T47D (cell line): Measurements from ENCODE around the gene ADGRA1.
"Not testable (repeated sequence)": the region's sequence is repeated elsewhere in the genome, so short reads cannot be mapped to it uniquely, and the experiment has no call there.

Source experiments
- DNase-seq, 2 experiments: peaks; one replicate each; pipeline versions ENCODE4 v3.0.0 to v3.0.0-alpha.2; 2011 to 2012; ENCODE audit warnings: low read depth in 1 of 2, low spot score in 1 of 2
- JUND ChIP-seq: IDR thresholded peaks from 2 replicates; pipeline ENCODE4 v1.6.1; 2012; ENCODE audit warnings: low read depth
- in situ Hi-C: cut with HindIII; loops from 2 replicates; pipeline ENCODE4 v1.10.0; 2016; ENCODE audit warnings: low sequenced_read_pairs, low pct_unique_long_range_greater_than_20kb

Gene ADGRA1

DNA sequence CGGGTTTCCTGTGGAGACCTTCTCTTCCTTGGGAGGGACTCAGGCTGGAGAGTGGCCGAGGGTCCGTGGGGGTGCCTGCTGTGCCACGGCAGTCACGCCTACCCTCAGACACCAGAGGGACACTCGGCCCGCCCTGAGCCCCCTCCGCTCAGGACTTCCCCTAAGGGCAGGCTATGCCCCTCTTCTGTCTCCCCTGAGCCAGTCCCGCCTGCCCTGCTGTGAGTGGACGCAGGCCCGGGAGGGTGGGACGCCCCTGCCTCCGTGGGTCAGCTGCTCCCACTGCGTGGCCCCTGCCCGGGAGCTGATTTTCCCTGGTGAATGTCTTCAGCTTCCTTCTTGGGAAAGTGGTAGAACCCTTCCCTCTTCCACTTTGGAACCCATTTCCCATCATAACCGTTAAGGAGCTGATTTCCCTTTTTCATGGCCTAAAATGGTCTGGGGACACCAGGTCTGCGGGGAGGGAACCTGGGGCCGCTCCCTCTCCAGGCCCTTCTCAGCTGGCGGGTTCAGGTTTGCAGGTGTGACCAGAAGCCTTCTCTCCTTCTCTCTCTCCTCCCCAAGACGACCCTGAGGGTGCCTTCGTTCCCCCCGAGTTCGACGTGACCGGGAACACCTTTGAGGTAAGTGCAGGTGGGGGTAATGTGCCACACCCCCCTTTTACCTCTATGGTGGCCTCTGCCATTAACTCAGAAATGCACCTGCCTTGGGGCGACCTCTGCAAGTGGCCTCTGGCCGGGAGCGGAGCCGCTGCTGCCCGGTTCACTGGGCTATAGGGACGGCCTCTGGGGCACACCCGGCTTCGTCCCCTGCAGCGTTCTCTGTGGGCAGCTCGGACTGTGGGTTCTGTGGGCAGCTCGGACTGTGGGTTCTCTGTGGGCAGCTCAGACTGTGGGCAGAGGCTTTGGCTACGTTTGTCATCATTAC lies 80.2 kb downstream of the ADGRA1 start:
- no peak for TF ChIP-seq JUND
- in situ Hi-C loops: no loop called here
- DNase-seq: no peak

GRCh38 chr10:133168617-133169031 lies 80.9 kb downstream of the ADGRA1 start:
- no peak for TF ChIP-seq JUND
- DNase-seq: no peak
- in situ Hi-C loops: no loop called here

DNA sequence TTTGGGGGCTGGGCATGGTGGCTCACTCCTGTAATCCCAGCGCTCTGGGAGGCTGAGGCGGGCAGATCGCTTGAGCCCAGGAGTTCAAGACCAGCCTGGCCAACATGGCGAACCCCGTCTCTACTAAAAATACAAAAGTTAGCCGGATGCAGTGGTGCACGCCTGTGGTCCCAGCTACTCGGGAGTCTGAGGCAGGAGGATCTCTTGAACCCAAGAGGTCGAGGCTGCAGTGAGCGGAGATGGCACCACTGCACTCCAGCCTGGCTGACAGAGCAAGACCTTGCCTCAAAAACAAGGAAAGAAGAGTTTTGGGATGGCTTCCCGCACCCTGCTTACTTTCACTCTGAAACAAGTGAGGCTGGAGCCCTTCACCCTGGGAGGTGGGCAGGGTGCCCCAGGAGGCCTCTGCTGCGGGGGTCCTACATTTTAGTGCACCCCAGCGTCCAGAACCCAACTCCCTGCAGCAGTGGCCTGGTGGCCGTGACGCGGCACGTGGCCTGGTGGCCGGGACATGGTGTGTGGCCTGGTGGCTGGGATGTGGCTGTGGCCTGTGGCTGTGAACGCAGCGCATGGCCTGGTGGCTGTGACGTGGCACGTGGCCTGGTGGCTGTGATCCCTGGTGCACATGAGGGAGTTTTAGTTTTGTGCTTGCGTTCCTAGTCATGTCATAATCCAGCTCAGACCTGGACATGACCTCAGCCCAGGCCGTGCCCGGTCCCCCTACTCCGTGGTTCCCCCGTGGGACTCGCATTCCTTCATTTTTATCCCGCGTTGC lies 81.6 kb downstream of the ADGRA1 start:
- no peak for TF ChIP-seq JUND
- in situ Hi-C loops: no loop called here
- DNase-seq: no peak

- no peak for DNase-seq
- in situ Hi-C loops: no loop called here
- TF ChIP-seq JUND: no peak
These were observed 82.4 kb downstream of the ADGRA1 start for GRCh38 chr10:133170092-133170491.

DNA sequence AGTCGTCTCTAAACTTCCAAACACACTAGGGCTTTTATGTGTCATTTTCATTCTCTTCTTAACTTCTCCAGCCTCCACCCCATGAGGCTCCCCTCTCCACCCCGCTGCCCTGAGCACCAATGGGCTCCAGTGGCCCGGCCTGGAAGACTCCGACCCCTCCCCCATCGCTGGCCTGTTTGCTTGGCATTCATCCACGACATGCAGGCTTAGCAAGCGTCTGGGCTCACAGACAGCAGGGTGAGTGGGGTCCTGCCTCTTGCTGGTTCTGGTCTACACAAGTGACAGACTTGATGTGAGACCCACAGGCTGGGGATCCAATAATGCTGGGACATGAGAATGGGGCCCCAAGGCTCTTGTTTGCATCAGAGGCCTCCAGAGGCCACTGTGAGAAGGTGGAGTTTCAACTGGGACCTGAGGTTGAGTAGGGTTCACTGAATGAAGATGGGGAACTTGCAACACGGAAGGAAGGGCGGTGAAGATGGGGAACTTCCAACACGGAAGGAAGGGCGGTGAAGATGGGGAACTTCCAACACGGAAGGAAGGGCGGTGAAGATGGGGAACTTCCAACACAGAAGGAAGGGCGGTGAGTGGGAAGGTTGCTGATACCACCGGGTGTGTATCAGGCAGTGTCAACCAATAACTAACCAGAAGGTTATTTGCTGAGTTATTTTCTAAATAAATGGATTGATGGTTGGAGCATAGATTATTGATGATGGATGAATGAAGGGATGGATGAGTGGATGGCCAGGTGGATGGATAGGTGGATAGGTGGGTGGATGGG lies 86.3 kb downstream of the ADGRA1 start:
- in situ Hi-C loops: no loop called here
- no peak for TF ChIP-seq JUND
- no peak for DNase-seq

DNA sequence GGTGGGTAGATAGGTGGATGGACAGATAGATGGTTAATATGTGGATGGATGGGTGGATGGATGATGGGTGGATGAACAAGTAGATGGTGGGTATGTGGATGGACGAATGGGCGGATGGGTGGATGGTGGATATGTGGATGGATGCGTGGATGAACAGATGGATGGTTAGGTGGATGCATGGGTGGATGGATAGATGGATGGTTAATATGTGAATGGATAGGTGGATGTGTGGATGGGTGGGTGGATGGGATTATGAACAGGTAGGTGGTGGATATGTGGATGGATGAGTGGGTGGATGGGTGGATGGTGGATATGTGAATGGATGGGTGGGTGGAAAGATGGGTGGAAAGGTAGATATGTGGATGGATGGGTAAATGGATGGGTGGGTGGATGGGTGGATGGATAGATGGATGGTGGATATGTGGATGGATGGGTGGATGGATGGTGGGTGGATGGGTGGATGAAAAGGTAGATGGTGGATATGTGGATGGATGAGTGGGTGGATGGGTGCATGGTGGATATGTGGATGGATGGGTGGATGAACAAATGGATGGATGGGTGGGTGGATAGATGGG lies 87.1 kb downstream of the ADGRA1 start:
- TF ChIP-seq JUND: no peak
- in situ Hi-C loops: no loop called here
- DNase-seq: no peak

DNA sequence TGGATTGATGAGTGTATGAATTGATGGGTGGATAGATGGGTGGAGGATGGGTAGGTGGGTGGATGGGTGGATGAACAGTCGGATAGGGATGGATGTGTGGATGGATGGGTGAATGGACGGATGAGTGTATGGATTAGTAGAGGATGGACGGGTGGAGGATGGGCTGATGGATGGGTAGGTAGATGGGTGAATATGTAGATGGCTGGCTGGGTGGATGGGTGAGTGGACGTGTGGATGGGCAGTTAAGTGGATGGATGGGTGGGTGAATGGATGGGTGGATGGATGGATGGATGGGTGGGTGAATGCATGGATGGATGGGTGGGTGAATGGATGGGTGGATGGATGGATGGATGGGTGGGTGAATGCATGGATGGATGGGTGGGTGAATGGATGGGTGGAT lies 87.9 kb downstream of the ADGRA1 start:
- in situ Hi-C loops, DNase-seq: not testable (repeated sequence)

DNA sequence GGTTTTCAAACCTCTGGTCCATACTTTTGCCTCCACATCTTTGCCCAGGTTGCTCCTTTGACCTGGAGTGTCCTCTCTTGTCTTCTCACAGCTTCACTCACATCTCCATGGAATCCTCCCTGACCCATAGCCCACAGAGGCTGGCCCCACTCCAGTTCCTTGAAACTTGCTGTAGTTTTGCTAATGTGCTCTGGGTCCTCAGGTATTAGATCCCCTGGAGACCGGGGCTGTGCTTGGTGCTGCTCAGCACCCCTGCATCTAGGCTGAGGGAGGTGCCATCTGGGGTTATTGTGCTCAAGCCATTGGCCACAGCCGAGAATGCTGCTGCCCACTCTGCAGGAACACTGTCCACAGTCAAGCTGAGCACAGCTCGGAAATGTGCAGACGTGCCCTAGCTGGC lies 88.8 kb downstream of the ADGRA1 start:
- DNase-seq: no peak
- no peak for TF ChIP-seq JUND
- in situ Hi-C loops: no loop called here

DNA sequence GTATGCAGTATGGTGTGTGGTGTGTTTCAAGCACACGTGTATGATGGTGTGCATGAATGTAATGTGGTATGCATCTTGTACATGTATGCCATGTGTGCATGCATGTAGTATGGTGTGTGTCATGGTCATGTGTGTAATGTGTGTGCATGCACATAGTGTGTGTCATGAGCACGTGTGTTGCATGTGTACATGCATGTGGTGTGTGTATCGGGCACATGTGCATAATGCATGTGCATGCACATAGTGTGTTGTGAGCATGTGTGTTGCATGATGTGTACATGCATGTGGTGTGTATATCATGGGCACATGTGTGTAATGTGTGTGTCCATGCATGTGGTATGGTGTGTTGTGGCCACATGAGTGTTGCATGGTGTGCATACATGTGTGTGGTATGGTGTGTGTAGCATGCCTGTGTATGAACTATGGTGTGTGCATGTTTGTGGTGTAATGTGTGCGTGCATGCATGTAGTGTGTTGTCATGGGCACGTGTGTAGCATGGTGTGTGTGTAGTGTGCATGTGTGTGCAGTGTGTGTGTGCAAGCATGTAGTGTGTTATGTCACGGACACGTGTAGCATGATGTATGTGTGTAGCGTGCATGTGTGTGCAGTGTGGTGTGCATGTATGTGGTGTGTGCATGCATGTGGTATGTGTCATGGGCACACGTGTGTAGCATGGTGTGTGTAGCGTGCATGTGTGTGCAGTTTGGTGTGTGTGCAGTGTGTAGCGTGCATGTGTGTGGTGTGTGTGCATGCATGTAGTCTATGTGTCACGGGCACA lies 89.8 kb downstream of the ADGRA1 start:
- TF ChIP-seq JUND: no peak
- no peak for DNase-seq
- in situ Hi-C loops: no loop called here

GRCh38 chr10:133178357-133179127 lies 90.8 kb downstream of the ADGRA1 start:
- in situ Hi-C loops: no loop called here
- no peak for DNase-seq
- TF ChIP-seq JUND: no peak

DNA sequence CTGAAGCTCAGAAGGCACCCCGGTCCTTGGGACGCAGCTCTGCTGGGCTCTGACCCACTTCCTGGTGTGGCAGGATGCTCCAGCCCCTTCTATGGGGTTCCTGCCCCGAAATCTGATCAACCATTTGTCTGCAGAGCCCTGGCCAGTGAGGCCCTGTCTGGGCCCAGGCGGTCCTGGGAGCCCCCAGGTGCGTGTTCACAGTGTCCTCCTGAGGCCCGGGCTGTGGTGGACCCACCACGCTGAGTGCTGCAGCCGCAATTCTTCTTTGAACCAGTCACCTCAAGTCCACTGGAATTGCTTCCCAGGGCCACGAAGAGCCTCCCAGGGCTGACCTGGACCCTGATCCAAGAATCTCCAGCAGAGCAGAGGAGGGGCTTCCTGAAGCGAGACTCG lies 91.4 kb downstream of the ADGRA1 start:
- DNase-seq: no peak
- no peak for TF ChIP-seq JUND
- in situ Hi-C loops: no loop called here

DNA sequence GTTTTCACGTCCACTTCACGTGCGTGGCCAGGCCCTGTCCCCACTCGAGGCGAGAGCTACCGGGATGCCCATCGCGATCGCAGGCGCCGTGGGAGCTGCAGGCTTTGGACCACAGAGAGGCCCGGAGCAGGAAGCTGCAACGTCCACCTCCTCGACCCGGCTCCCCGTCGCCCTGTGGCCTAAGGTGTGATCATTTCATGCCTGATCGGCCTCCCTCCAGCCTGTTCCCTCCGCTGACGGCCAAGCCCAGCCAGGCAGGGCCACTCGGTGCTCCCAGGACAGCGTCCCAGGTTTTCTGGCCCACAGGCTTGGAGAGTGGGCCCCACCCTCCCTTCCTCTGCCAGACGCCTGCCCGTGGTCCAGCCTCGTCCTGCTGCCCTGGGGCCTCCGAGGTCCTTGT lies 91.9 kb downstream of the ADGRA1 start:
- TF ChIP-seq JUND: no peak
- in situ Hi-C loops: no loop called here
- no peak for DNase-seq
